Measurements from ENCODE around the gene ABCC12.

ABCC12 gene

DNA sequence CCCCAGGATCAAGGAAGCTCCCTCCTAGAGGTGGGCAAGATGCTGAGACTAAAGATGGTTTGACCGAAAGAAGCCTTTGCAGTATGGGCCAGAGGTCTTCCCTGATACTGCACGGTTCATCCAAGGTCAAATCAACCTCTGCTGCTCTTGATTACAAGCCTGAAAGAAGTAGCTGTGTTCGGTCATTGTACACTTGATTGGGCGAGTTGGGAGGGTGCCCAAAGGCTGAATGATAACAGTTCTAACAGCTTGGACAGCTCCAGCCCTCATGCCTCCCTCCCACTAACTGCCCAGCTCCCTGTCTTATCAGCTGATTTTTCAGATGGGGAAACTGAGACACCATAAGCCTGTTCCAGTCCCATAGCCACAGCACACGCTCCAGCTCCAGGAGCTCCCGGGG lies 42.8 kb downstream of the ABCC12 start:
- Histone ChIP-seq H3K4me1 (ENCODE audit: insufficient read depth, low read length) (no peaks in the 10 kb centered on the region), H3K9me3 (ENCODE audit: control insufficient read depth, insufficient read depth, low read length) (no peaks in the 10 kb centered on the region), H3K9ac (ENCODE audit: low read depth, low read length) (no peak overlapping the region; the same call in 1 of the 2 replicates), H3K36me3 (ENCODE audit: insufficient read depth, low read length) (no peaks in the 10 kb centered on the region)

DNA sequence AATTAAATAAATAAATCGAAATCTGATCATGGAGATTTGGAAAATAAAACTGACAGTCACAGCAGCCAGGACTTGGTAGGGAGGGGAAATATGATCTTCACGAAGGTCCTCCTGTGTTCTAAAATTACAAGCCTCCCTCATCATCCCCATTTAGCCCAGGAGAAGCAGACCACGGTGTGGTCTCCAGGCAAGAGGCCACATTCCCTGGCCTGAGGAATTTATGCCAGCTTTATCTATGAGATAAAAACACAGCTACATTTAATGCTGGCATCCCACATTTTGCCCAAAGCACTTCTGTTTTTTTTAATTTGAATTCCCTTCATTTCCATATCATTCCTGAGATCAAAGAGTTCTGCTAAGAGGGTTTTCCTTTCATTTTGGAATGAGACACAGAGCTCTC lies 43.2 kb downstream of the ABCC12 start:
- Histone ChIP-seq H3K9me3 (ENCODE audit: control insufficient read depth, insufficient read depth, low read length) (no peaks in the 10 kb centered on the region), H3K9ac (ENCODE audit: low read depth, low read length) (no peak overlapping the region), H3K36me3 (ENCODE audit: insufficient read depth, low read length) (no peaks in the 10 kb centered on the region), H3K4me1 (ENCODE audit: insufficient read depth, low read length) (no peaks in the 10 kb centered on the region)

DNA sequence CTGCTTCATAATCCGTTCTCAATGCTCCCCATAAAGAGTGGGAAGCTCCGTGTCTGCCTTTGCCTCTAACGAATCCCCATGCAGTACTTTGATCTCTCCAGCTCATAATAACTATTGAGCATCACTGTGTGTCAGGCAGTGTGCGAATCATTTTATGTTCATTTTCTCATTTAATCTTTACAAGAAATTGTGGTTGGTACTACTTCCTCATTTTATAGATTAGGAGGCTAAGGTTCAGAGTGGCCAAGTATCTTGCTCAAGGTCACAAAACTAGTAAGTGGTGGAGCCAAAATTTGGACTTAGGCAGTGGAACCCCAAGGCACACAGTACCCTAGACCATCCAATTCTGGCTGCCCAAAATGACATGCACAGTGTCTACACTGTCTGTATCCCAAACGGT lies 44.8 kb downstream of the ABCC12 start:
- Histone ChIP-seq H3K4me1 (ENCODE audit: insufficient read depth, low read length) (no peaks in the 10 kb centered on the region), H3K9ac (ENCODE audit: low read depth, low read length) (no peak overlapping the region), H3K9me3 (ENCODE audit: control insufficient read depth, insufficient read depth, low read length) (no peaks in the 10 kb centered on the region), H3K36me3 (ENCODE audit: insufficient read depth, low read length) (no peaks in the 10 kb centered on the region)

DNA sequence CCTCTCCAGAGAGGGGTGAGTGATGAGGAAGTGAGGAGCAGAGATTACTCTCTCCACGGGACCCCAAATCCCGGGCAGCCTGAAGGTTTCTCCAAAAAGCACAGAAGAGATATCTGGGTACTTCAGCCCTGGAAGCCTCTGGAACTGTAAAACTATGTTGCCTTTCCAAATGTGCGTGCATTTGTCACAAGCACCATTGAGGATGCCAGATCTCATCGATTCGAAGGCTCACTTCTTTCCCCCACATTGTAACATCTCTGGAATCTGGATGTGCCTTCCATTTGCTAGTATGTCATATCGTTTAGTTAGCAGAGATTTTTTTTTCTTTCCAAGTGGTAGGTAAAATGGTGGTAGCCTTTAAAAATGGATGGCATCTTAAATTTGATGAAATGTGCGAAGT lies 45.8 kb downstream of the ABCC12 start:
- H3K9me3 ChIP-seq (ENCODE audit: control insufficient read depth, insufficient read depth, low read length): no peaks in the 10 kb centered on the region
- no peaks in the 10 kb centered on the region for H3K4me1 ChIP-seq (ENCODE audit: insufficient read depth, low read length)
- H3K9ac ChIP-seq (ENCODE audit: low read depth, low read length): no peak overlapping the region
- no peaks in the 10 kb centered on the region for H3K36me3 ChIP-seq (ENCODE audit: insufficient read depth, low read length)

DNA sequence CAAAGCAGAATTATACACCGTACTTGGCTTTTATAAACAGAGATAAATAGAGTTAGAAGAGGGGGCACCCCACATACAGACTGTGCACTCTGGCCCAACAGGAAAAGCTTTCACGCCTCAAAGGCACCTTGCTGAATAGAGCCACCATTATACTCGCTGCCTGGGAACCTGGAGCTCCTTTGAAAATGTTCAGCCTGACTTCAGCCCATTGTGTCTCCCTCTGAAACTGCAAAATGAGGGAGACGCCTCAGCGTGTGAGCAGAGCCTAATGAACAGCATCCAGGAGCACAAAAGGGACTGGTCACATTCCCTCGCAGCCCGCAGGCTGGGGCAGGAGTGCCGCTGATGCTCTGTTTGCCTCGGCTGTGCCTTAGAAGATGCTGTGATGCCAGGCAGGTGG lies 46.3 kb downstream of the ABCC12 start:
- Histone ChIP-seq H3K9ac (ENCODE audit: low read depth, low read length) (no peak overlapping the region), H3K9me3 (ENCODE audit: control insufficient read depth, insufficient read depth, low read length) (no peaks in the 10 kb centered on the region), H3K36me3 (ENCODE audit: insufficient read depth, low read length) (no peaks in the 10 kb centered on the region), H3K4me1 (ENCODE audit: insufficient read depth, low read length) (no peaks in the 10 kb centered on the region)

DNA sequence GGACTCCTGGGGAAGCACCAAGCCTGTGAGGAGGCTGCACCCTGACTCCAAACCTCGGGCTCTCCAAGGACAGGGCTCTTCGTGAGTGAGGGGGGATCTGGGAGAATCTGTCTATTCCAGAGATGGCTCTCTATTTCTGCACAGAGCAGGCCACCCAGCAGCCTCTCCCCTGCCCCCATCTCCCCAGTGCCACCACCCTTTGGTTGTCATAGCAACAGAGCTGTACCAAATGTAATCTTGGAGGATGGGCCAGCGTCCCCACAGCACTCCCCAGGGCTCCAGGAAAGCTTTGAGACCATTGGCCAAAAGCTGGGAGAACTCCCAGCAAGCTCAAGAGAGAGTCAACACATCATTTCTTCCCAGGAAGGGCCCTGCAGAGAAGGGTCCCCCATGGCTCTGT lies 49.3 kb downstream of the ABCC12 start:
- Histone ChIP-seq H3K36me3 (ENCODE audit: insufficient read depth, low read length) (no peaks in the 10 kb centered on the region), H3K9ac (ENCODE audit: low read depth, low read length) (no peak overlapping the region), H3K4me1 (ENCODE audit: insufficient read depth, low read length) (no peaks in the 10 kb centered on the region), H3K9me3 (ENCODE audit: control insufficient read depth, insufficient read depth, low read length) (no peaks in the 10 kb centered on the region)
